WTC11 (cell line): ENCODE data around the gene ZBTB7B. TPM values are rescaled to one million over a fixed set of nuclear protein-coding genes. Genes with fewer than 3 reads are reported as not detected.

Source experiments
- ATF6 ChIP-seq: sonication (generic); formaldehyde crosslinking; IDR thresholded peaks from 2 replicates; pipeline ENCODE4 v1.8.1; 2023; ENCODE audit warnings: mild to moderate bottlenecking, missing genetic modification reagents
- CBFB ChIP-seq: sonication (generic); formaldehyde crosslinking; IDR thresholded peaks from 2 replicates; pipeline ENCODE4 v1.8.1; 2022; ENCODE audit warnings: mild to moderate bottlenecking, low read depth, missing genetic modification reagents
- CREB1 ChIP-seq: sonication (generic); formaldehyde crosslinking; IDR thresholded peaks from 2 replicates; pipeline ENCODE4 v1.8.0; 2023; ENCODE audit warnings: mild to moderate bottlenecking, missing genetic modification reagents
- CREM ChIP-seq: sonication (generic); formaldehyde crosslinking; IDR thresholded peaks from 2 replicates; pipeline ENCODE4 v1.8.1; 2022; ENCODE audit warnings: mild to moderate bottlenecking, missing genetic modification reagents, moderate library complexity
- CTCF ChIP-seq: fragments of 200-600 bp; IDR thresholded peaks from 2 replicates; pipeline ENCODE4 v1.8.0; 2022; ENCODE audit warnings: antibody characterized with exemption
- E2F1 ChIP-seq: sonication (generic); formaldehyde crosslinking; IDR thresholded peaks from 2 replicates; pipeline ENCODE4 v1.8.0; 2022; ENCODE audit warnings: mild to moderate bottlenecking, missing genetic modification reagents
- ETV6 ChIP-seq: sonication (generic); formaldehyde crosslinking; IDR thresholded peaks from 2 replicates; pipeline ENCODE4 v1.8.1; 2022; ENCODE audit warnings: mild to moderate bottlenecking, missing genetic modification reagents
- FOXP1 ChIP-seq: sonication (generic); formaldehyde crosslinking; IDR thresholded peaks from 2 replicates; pipeline ENCODE4 v1.8.0; 2022; ENCODE audit warnings: missing genetic modification reagents, mild to moderate bottlenecking, moderate library complexity, borderline replicate concordance
- GRHL2 ChIP-seq: fragments of 250-450 bp; sonication (Bioruptor Pico); IDR thresholded peaks from 2 replicates; pipeline ENCODE4 v1.8.0; 2022; ENCODE audit warnings: mild to moderate bottlenecking, moderate library complexity; ENCODE audit not compliant: insufficient replicate concordance, severe bottlenecking
- KAT7 ChIP-seq: sonication (generic); formaldehyde crosslinking; IDR thresholded peaks from 2 replicates; pipeline ENCODE4 v1.8.1; 2023; ENCODE audit warnings: missing genetic modification reagents, mild to moderate bottlenecking, borderline replicate concordance
- MXD4 ChIP-seq: fragments of 250-450 bp; sonication (Bioruptor Pico); IDR thresholded peaks from 2 replicates; pipeline ENCODE4 v1.8.0; 2021; ENCODE audit warnings: mild to moderate bottlenecking, moderate library complexity, borderline replicate concordance
- NFYB ChIP-seq: sonication (generic); formaldehyde crosslinking; conservative IDR thresholded peaks from 2 replicates; pipeline ENCODE4 v1.8.0; 2022; ENCODE audit warnings: low read depth, missing genetic modification reagents
- NR1H2 ChIP-seq: sonication (generic); formaldehyde crosslinking; IDR thresholded peaks from 2 replicates; pipeline ENCODE4 v1.9.0; 2021; ENCODE audit warnings: mild to moderate bottlenecking, moderate library complexity, missing genetic modification reagents
- NR3C1 ChIP-seq: sonication (generic); formaldehyde crosslinking; conservative IDR thresholded peaks from 2 replicates; pipeline ENCODE4 v1.8.1; 2023; ENCODE audit warnings: low read depth, mild to moderate bottlenecking, missing genetic modification reagents
- OVOL2 ChIP-seq: fragments of 250-450 bp; sonication (Bioruptor Pico); IDR thresholded peaks from 2 replicates; pipeline ENCODE4 v1.9.0; 2021; ENCODE audit warnings: mild to moderate bottlenecking, borderline replicate concordance
- PRDM15 ChIP-seq: sonication (generic); formaldehyde crosslinking; IDR thresholded peaks from 2 replicates; pipeline ENCODE4 v1.8.0; 2022; ENCODE audit warnings: missing genetic modification reagents
- RORB ChIP-seq: fragments of 250-450 bp; sonication (Bioruptor Pico); IDR thresholded peaks from 2 replicates; pipeline ENCODE4 v1.9.0; 2021; ENCODE audit warnings: mild to moderate bottlenecking
- SMAD4 ChIP-seq: sonication (generic); formaldehyde crosslinking; IDR thresholded peaks from 2 replicates; pipeline ENCODE4 v1.8.0; 2022; ENCODE audit warnings: mild to moderate bottlenecking, missing genetic modification reagents
- STAT6 ChIP-seq: sonication (generic); formaldehyde crosslinking; conservative IDR thresholded peaks from 2 replicates; pipeline ENCODE4 v1.8.1; 2023; ENCODE audit warnings: mild to moderate bottlenecking, low read depth, missing genetic modification reagents, moderate library complexity
- TEAD4 ChIP-seq: sonication (generic); formaldehyde crosslinking; IDR thresholded peaks from 2 replicates; pipeline ENCODE4 v1.8.0; 2022; ENCODE audit warnings: mild to moderate bottlenecking, missing genetic modification reagents
- ZNF232 ChIP-seq: sonication (generic); formaldehyde crosslinking; IDR thresholded peaks from 2 replicates; pipeline ENCODE4 v1.8.0; 2022; ENCODE audit warnings: mild to moderate bottlenecking, missing genetic modification reagents
- ZNF263 ChIP-seq: sonication (generic); formaldehyde crosslinking; IDR thresholded peaks from 2 replicates; pipeline ENCODE4 v1.8.1; 2022; ENCODE audit warnings: low read depth, mild to moderate bottlenecking, moderate library complexity, missing genetic modification reagents
- ZNF281 ChIP-seq: sonication (generic); formaldehyde crosslinking; IDR thresholded peaks from 2 replicates; pipeline ENCODE4 v1.8.0; 2023; ENCODE audit warnings: mild to moderate bottlenecking, missing genetic modification reagents
- ZNF416 ChIP-seq: fragments of 250-450 bp; sonication (Bioruptor Pico); IDR thresholded peaks from 2 replicates; pipeline ENCODE4 v1.9.0; 2021; ENCODE audit warnings: mild to moderate bottlenecking, inconsistent platforms
- ZNF423 ChIP-seq: fragments of 250-450 bp; sonication (Bioruptor Pico); IDR thresholded peaks from 2 replicates; pipeline ENCODE4 v2.1.2; 2022; ENCODE audit warnings: mild to moderate bottlenecking, moderate library complexity
- total RNA-seq: library from RNA; stranded (reverse); gene quantifications from 3 replicates; pipeline ENCODE4 v1.2.3, GENCODE V29; 2021

The ZBTB7B gene
- total RNA-seq, 1 experiment from 2014 or later, result 29.8 TPM

GRCh38 chr1:155050560-155051341 lies 48.1 kb downstream of the ZBTB7B start, which contains the start of gene ADAM15 (continued):
- TF ChIP-seq FOXP1 (peak; percentile 96), ZNF416 (CRISPR knock-in tag) (no peak; the same call in 1 of the 2 replicates), GRHL2 (CRISPR knock-in tag) (no peak), KAT7 (CRISPR knock-in tag) (peak; percentile 80; the same call in 1 of the 2 replicates), ZNF232 (CRISPR knock-in tag) (peak; percentile 83; the same call in 1 of the 2 replicates), NR3C1 (no peak), CREM (CRISPR knock-in tag) (0 out of 2 replicates have a peak, but pooled peaks have one; percentile 13), RORB (CRISPR knock-in tag) (no peak), ZNF281 (CRISPR knock-in tag) (peak; percentile 7; the same call in 1 of the 2 replicates), ZNF423 (CRISPR knock-in tag) (no peak), TEAD4 (0 out of 2 replicates have a peak, but pooled peaks have one; percentile 47), MXD4 (CRISPR knock-in tag) (no peak), E2F1 (CRISPR knock-in tag) (peak; percentile 52; the same call in 1 of the 2 replicates), ATF6 (no peak), NFYB (CRISPR knock-in tag) (no peak), ETV6 (CRISPR knock-in tag) (peak; percentile 94), CBFB (CRISPR knock-in tag) (no peak), CREB1 (CRISPR knock-in tag) (no peak), CTCF (peak; percentile 97), STAT6 (CRISPR knock-in tag) (no peak), SMAD4 (CRISPR knock-in tag) (no peak), OVOL2 (CRISPR knock-in tag) (no peak), ZNF263 (no peak), PRDM15 (CRISPR knock-in tag) (no peak; the same call in 1 of the 2 replicates), NR1H2 (CRISPR knock-in tag) (no peak)
